Panc1 (cell line): ENCODE data around the gene UNC119B. TPM values are rescaled to one million over a fixed set of nuclear protein-coding genes. Genes with fewer than 3 reads are reported as not detected.

ENCODE experiments used
- ATAC-seq: fragments of 200-7000 bp; cut with Tn5 transposase; 2 replicates; pipeline ENCODE4 v1.9.1; 2020; ENCODE audit warnings: mild to moderate bottlenecking, moderate library complexity
- BruUV-seq: library from RNA; stranded (reverse); fragments of 400-500 nt; replicated peaks from 2 replicates; lab custom pipeline; 2021; lab: Mats Ljungman, UMichigan
- CTCF ChIA-PET: fragments of 300-600 bp; sonication (Branson Sonifier 250); formaldehyde crosslinking; loops from one replicate; lab custom pipeline; 2022; ENCODE audit warnings: antibody characterized with exemption; lab: Charles Lee
- POLR2A ChIA-PET: fragments of 300-600 bp; sonication (Branson Sonifier 250); formaldehyde crosslinking; loops from one replicate; lab custom pipeline; 2022; ENCODE audit warnings: antibody characterized with exemption; lab: Charles Lee
- DNase-seq: peaks from one replicate; pipeline ENCODE4 v3.0.0-alpha.2; 2010; ENCODE audit warnings: low read depth, low spot score
- H3K27ac ChIP-seq: 2 replicates; pipeline ENCODE4 v1.5.1; 2011; ENCODE audit warnings: mild to moderate bottlenecking, low read length, inconsistent platforms
- H3K27me3 ChIP-seq: fragments of 200-500 bp; sonication (Bioruptor generic); 2 replicates; pipeline ENCODE4 v1.6.0; 2014; ENCODE audit warnings: low read length, inconsistent platforms; ENCODE audit not compliant: control insufficient read depth, insufficient read depth
- H3K36me3 ChIP-seq: fragments of 200-500 bp; sonication (Bioruptor generic); 2 replicates; pipeline ENCODE4 v1.5.1; 2014; ENCODE audit warnings: inconsistent platforms, mild to moderate bottlenecking, low read length, moderate library complexity; ENCODE audit not compliant: control insufficient read depth, insufficient read depth
- H3K4me1 ChIP-seq: 2 replicates; pipeline ENCODE4 v1.5.1; 2011; ENCODE audit warnings: inconsistent platforms, mild to moderate bottlenecking, low read length, moderate library complexity; ENCODE audit not compliant: control insufficient read depth, insufficient read depth
- H3K4me3 ChIP-seq, 2 experiments: 2 replicates each; pipeline ENCODE4 v1.5.1; 2011 to 2012; ENCODE audit warnings: low read depth in 2 of 2, low read length in 2 of 2, mild to moderate bottlenecking in 2 of 2, inconsistent platforms in 1 of 2, moderate library complexity in 1 of 2
- H3K9me3 ChIP-seq: fragments of 200-500 bp; sonication (Bioruptor generic); 2 replicates; pipeline ENCODE4 v1.5.1; 2014; ENCODE audit warnings: low read depth, mild to moderate bottlenecking, inconsistent platforms, low read length, moderate library complexity; ENCODE audit not compliant: control insufficient read depth, insufficient read depth
- CTCF ChIP-seq: fragments of 450-650 bp; IDR thresholded peaks from 2 replicates; pipeline ENCODE4 v1.5.1; 2017; ENCODE audit warnings: mild to moderate bottlenecking
- POLR2AphosphoS5 ChIP-seq: IDR thresholded peaks from 2 replicates; pipeline ENCODE4 v1.6.1; 2012; ENCODE audit warnings: mild to moderate bottlenecking, low read depth, low read length, moderate library complexity
- REST ChIP-seq, 2 experiments: IDR thresholded peaks; 2 replicates each; pipeline ENCODE4 v1.6.1; 2011 to 2012; ENCODE audit warnings: low read depth in 2 of 2, control low read depth in 1 of 2, low read length in 1 of 2, mild to moderate bottlenecking in 1 of 2, moderate library complexity in 1 of 2; ENCODE audit not compliant: insufficient read depth in 1 of 2
- SIN3A ChIP-seq: IDR thresholded peaks from 2 replicates; pipeline ENCODE4 v1.6.1; 2012; ENCODE audit warnings: low read depth, mild to moderate bottlenecking, low read length, moderate library complexity, borderline replicate concordance; ENCODE audit not compliant: insufficient read depth
- TCF7L2 ChIP-seq: IDR thresholded peaks from 2 replicates; pipeline ENCODE4 v1.6.1; 2011; ENCODE audit warnings: mild to moderate bottlenecking, low read depth, low read length, inconsistent platforms
- in situ Hi-C: cut with HindIII; loops from 2 replicates; pipeline ENCODE4 v1.10.0; 2016; ENCODE audit warnings: low sequenced_read_pairs, low pct_unique_long_range_greater_than_20kb
- intact Hi-C: fragments of 100-400 bp; cut with micrococcal nuclease; formaldehyde crosslinking; loops from one replicate; pipeline ENCODE4 v1.10.0; 2022; ENCODE audit not compliant: unreplicated experiment
- total RNA-seq: library from RNA; stranded (reverse); gene quantifications from one replicate; pipeline ENCODE4 v1.2.1, GENCODE V29; 2021; ENCODE audit not compliant: unreplicated experiment

The UNC119B gene
- total RNA-seq, 1 experiment from 2014 or later = 26.0 TPM

GRCh38 chr12:120722784-120723183 is 12.5 kb downstream of the UNC119B start:
- intact Hi-C loops = no loop called here
- no peak overlapping the region for H3K4me3 ChIP-seq
- H3K4me1 ChIP-seq = peaks cover 8% of the 10 kb centered on the region
- no peaks in the 10 kb centered on the region for H3K27me3 ChIP-seq
- no peaks in the 10 kb centered on the region for H3K9me3 ChIP-seq
- TF ChIP-seq TCF7L2 (no peak), REST (IDR thresholded peaks at IDR 0.05; ENCODE audit: insufficient read depth in 1 of 2, low read depth in 2 of 2, low read length in 1 of 2) (no peak), POLR2AphosphoS5 (no peak), CTCF (no peak), SIN3A (no peak)
- no peak for DNase-seq
- no peak for ATAC-seq
- POLR2A ChIA-PET = no interaction called here
- peaks cover 13% of the 10 kb centered on the region for H3K36me3 ChIP-seq
- BruUV-seq = no TSS peak
- in situ Hi-C loops = no loop called here
- CTCF ChIA-PET = no interaction called here
- H3K27ac ChIP-seq = no peak overlapping the region

GRCh38 chr12:120724720-120725119 is 14.5 kb downstream of the UNC119B start:
- peak overlapping the region in 1 of 2 experiments; percentile 82; a peak in 2 of 4 replicates for H3K4me3 ChIP-seq
- peak overlapping the region; percentile 90 for H3K27ac ChIP-seq
- ATAC-seq = no peak
- intact Hi-C loops (no loop called here), in situ Hi-C loops (no loop called here)
- CTCF ChIA-PET = interaction anchor here (0.6 to 1.1 kb wide), 2 partner anchors 247 to 457 kb away, joined by 3 read pairs; no protein-coding TSS in a partner anchor
- no peaks in the 10 kb centered on the region for H3K27me3 ChIP-seq
- POLR2A ChIA-PET = interaction anchor here (0.7 kb wide), 1 partner anchor 255 kb away, joined by 3 read pairs; no protein-coding TSS in a partner anchor
- BruUV-seq = no TSS peak
- peaks cover 8% of the 10 kb centered on the region for H3K4me1 ChIP-seq
- peaks cover 10% of the 10 kb centered on the region for H3K36me3 ChIP-seq
- no peak for DNase-seq
- TF ChIP-seq POLR2AphosphoS5 (no peak), SIN3A (no peak), REST (IDR thresholded peaks at IDR 0.05; ENCODE audit: insufficient read depth in 1 of 2, low read depth in 2 of 2, low read length in 1 of 2) (no peak), TCF7L2 (no peak), CTCF (no peak)
- H3K9me3 ChIP-seq = no peaks in the 10 kb centered on the region
